ENCODE data around the gene BLID. TPM values are rescaled to one million over a fixed set of nuclear protein-coding genes. Genes with fewer than 3 reads are reported as not detected.

Gene BLID
- total RNA-seq, 1 donor from 2014 or later = 0.52 TPM

GRCh38 chr11:122141725-122142124 lies 25.7 kb upstream of the BLID start:
- Histone ChIP-seq H3K4me1 (ENCODE audit: control insufficient read depth in 3 of 3, insufficient read depth in 3 of 3, low read length in 3 of 3) (no peaks in the 10 kb centered on the region), H3K9me3 (ENCODE audit: control insufficient read depth in 3 of 3, low read length in 3 of 3) (no peaks in the 10 kb centered on the region), H3K27ac (ENCODE audit: low read depth, low read length) (no peak overlapping the region), H3K36me3 (ENCODE audit: control insufficient read depth in 3 of 3, insufficient read depth in 3 of 3, low read length in 3 of 3) (no peaks in the 10 kb centered on the region), H3K4me3 (ENCODE audit: low read length in 3 of 3) (no peak overlapping the region), H3K27me3 (ENCODE audit: control insufficient read depth in 3 of 3, insufficient read depth in 3 of 3, low read length in 3 of 3) (no peaks in the 10 kb centered on the region), H3K9ac (ENCODE audit: low read depth in 1 of 3, low read length in 3 of 3) (no peak overlapping the region)

- no peaks in the 10 kb centered on the region for H3K27me3 ChIP-seq (ENCODE audit: control insufficient read depth in 3 of 3, insufficient read depth in 3 of 3, low read length in 3 of 3)
- no peaks in the 10 kb centered on the region for H3K9me3 ChIP-seq (ENCODE audit: control insufficient read depth in 3 of 3, low read length in 3 of 3)
- H3K4me3 ChIP-seq (ENCODE audit: low read length in 3 of 3) = no peak overlapping the region
- H3K4me1 ChIP-seq (ENCODE audit: control insufficient read depth in 3 of 3, insufficient read depth in 3 of 3, low read length in 3 of 3) = no peaks in the 10 kb centered on the region
- H3K9ac ChIP-seq (ENCODE audit: low read depth in 1 of 3, low read length in 3 of 3) = no peak overlapping the region
- H3K36me3 ChIP-seq (ENCODE audit: control insufficient read depth in 3 of 3, insufficient read depth in 3 of 3, low read length in 3 of 3) = no peaks in the 10 kb centered on the region
- H3K27ac ChIP-seq (ENCODE audit: low read depth, low read length) = no peak overlapping the region
These were observed 24.5 kb upstream of the BLID start for GRCh38 chr11:122140500-122140899.

GRCh38 chr11:122139595-122139866 lies 23.5 kb upstream of the BLID start:
- H3K27me3 ChIP-seq (ENCODE audit: control insufficient read depth in 3 of 3, insufficient read depth in 3 of 3, low read length in 3 of 3) = no peaks in the 10 kb centered on the region
- H3K4me3 ChIP-seq (ENCODE audit: low read length in 3 of 3) = no peak overlapping the region
- no peak overlapping the region for H3K27ac ChIP-seq (ENCODE audit: low read depth, low read length)
- no peaks in the 10 kb centered on the region for H3K36me3 ChIP-seq (ENCODE audit: control insufficient read depth in 3 of 3, insufficient read depth in 3 of 3, low read length in 3 of 3)
- H3K4me1 ChIP-seq (ENCODE audit: control insufficient read depth in 3 of 3, insufficient read depth in 3 of 3, low read length in 3 of 3) = no peaks in the 10 kb centered on the region
- no peak overlapping the region for H3K9ac ChIP-seq (ENCODE audit: low read depth in 1 of 3, low read length in 3 of 3)
- no peaks in the 10 kb centered on the region for H3K9me3 ChIP-seq (ENCODE audit: control insufficient read depth in 3 of 3, low read length in 3 of 3)

GRCh38 chr11:122138744-122139594 lies 23.0 kb upstream of the BLID start:
- Histone ChIP-seq H3K4me3 (ENCODE audit: low read length in 3 of 3) (no peak overlapping the region), H3K4me1 (ENCODE audit: control insufficient read depth in 3 of 3, insufficient read depth in 3 of 3, low read length in 3 of 3) (no peaks in the 10 kb centered on the region), H3K9me3 (ENCODE audit: control insufficient read depth in 3 of 3, low read length in 3 of 3) (no peaks in the 10 kb centered on the region), H3K36me3 (ENCODE audit: control insufficient read depth in 3 of 3, insufficient read depth in 3 of 3, low read length in 3 of 3) (no peaks in the 10 kb centered on the region), H3K27me3 (ENCODE audit: control insufficient read depth in 3 of 3, insufficient read depth in 3 of 3, low read length in 3 of 3) (no peaks in the 10 kb centered on the region), H3K27ac (ENCODE audit: low read depth, low read length) (no peak overlapping the region), H3K9ac (ENCODE audit: low read depth in 1 of 3, low read length in 3 of 3) (no peak overlapping the region)

- H3K9ac ChIP-seq (ENCODE audit: low read depth in 1 of 3, low read length in 3 of 3) = no peak overlapping the region
- H3K4me3 ChIP-seq (ENCODE audit: low read length in 3 of 3) = no peak overlapping the region
- H3K9me3 ChIP-seq (ENCODE audit: control insufficient read depth in 3 of 3, low read length in 3 of 3) = no peaks in the 10 kb centered on the region
- no peaks in the 10 kb centered on the region for H3K36me3 ChIP-seq (ENCODE audit: control insufficient read depth in 3 of 3, insufficient read depth in 3 of 3, low read length in 3 of 3)
- no peaks in the 10 kb centered on the region for H3K27me3 ChIP-seq (ENCODE audit: control insufficient read depth in 3 of 3, insufficient read depth in 3 of 3, low read length in 3 of 3)
- no peaks in the 10 kb centered on the region for H3K4me1 ChIP-seq (ENCODE audit: control insufficient read depth in 3 of 3, insufficient read depth in 3 of 3, low read length in 3 of 3)
- H3K27ac ChIP-seq (ENCODE audit: low read depth, low read length) = no peak overlapping the region
These were observed 21.2 kb upstream of the BLID start for GRCh38 chr11:122137078-122137793.

- H3K4me1 ChIP-seq (ENCODE audit: control insufficient read depth in 3 of 3, insufficient read depth in 3 of 3, low read length in 3 of 3) = no peaks in the 10 kb centered on the region
- no peaks in the 10 kb centered on the region for H3K9me3 ChIP-seq (ENCODE audit: control insufficient read depth in 3 of 3, low read length in 3 of 3)
- no peak overlapping the region for H3K4me3 ChIP-seq (ENCODE audit: low read length in 3 of 3)
- H3K36me3 ChIP-seq (ENCODE audit: control insufficient read depth in 3 of 3, insufficient read depth in 3 of 3, low read length in 3 of 3) = no peaks in the 10 kb centered on the region
- H3K9ac ChIP-seq (ENCODE audit: low read depth in 1 of 3, low read length in 3 of 3) = no peak overlapping the region
- no peak overlapping the region for H3K27ac ChIP-seq (ENCODE audit: low read depth, low read length)
- no peaks in the 10 kb centered on the region for H3K27me3 ChIP-seq (ENCODE audit: control insufficient read depth in 3 of 3, insufficient read depth in 3 of 3, low read length in 3 of 3)
These were observed 15.1 kb upstream of the BLID start for GRCh38 chr11:122131126-122131525.

GRCh38 chr11:122128146-122128545 lies 12.1 kb upstream of the BLID start:
- H3K4me1 ChIP-seq (ENCODE audit: control insufficient read depth in 3 of 3, insufficient read depth in 3 of 3, low read length in 3 of 3) = no peaks in the 10 kb centered on the region
- H3K9ac ChIP-seq (ENCODE audit: low read depth in 1 of 3, low read length in 3 of 3) = no peak overlapping the region
- H3K27me3 ChIP-seq (ENCODE audit: control insufficient read depth in 3 of 3, insufficient read depth in 3 of 3, low read length in 3 of 3) = no peaks in the 10 kb centered on the region
- H3K27ac ChIP-seq (ENCODE audit: low read depth, low read length) = no peak overlapping the region
- H3K4me3 ChIP-seq (ENCODE audit: low read length in 3 of 3) = no peak overlapping the region
- no peaks in the 10 kb centered on the region for H3K9me3 ChIP-seq (ENCODE audit: control insufficient read depth in 3 of 3, low read length in 3 of 3)
- no peaks in the 10 kb centered on the region for H3K36me3 ChIP-seq (ENCODE audit: control insufficient read depth in 3 of 3, insufficient read depth in 3 of 3, low read length in 3 of 3)

GRCh38 chr11:122127020-122127419 lies 11.0 kb upstream of the BLID start:
- H3K36me3 ChIP-seq (ENCODE audit: control insufficient read depth in 3 of 3, insufficient read depth in 3 of 3, low read length in 3 of 3) = no peaks in the 10 kb centered on the region
- H3K4me3 ChIP-seq (ENCODE audit: low read length in 3 of 3) = no peak overlapping the region
- H3K9ac ChIP-seq (ENCODE audit: low read depth in 1 of 3, low read length in 3 of 3) = no peak overlapping the region
- H3K4me1 ChIP-seq (ENCODE audit: control insufficient read depth in 3 of 3, insufficient read depth in 3 of 3, low read length in 3 of 3) = no peaks in the 10 kb centered on the region
- no peaks in the 10 kb centered on the region for H3K27me3 ChIP-seq (ENCODE audit: control insufficient read depth in 3 of 3, insufficient read depth in 3 of 3, low read length in 3 of 3)
- H3K9me3 ChIP-seq (ENCODE audit: control insufficient read depth in 3 of 3, low read length in 3 of 3) = no peaks in the 10 kb centered on the region
- H3K27ac ChIP-seq (ENCODE audit: low read depth, low read length) = no peak overlapping the region

- H3K9ac ChIP-seq (ENCODE audit: low read depth in 1 of 3, low read length in 3 of 3) = no peak overlapping the region
- H3K27ac ChIP-seq (ENCODE audit: low read depth, low read length) = no peak overlapping the region
- no peaks in the 10 kb centered on the region for H3K9me3 ChIP-seq (ENCODE audit: control insufficient read depth in 3 of 3, low read length in 3 of 3)
- H3K4me3 ChIP-seq (ENCODE audit: low read length in 3 of 3) = no peak overlapping the region
- H3K4me1 ChIP-seq (ENCODE audit: control insufficient read depth in 3 of 3, insufficient read depth in 3 of 3, low read length in 3 of 3) = no peaks in the 10 kb centered on the region
- no peaks in the 10 kb centered on the region for H3K27me3 ChIP-seq (ENCODE audit: control insufficient read depth in 3 of 3, insufficient read depth in 3 of 3, low read length in 3 of 3)
- H3K36me3 ChIP-seq (ENCODE audit: control insufficient read depth in 3 of 3, insufficient read depth in 3 of 3, low read length in 3 of 3) = no peaks in the 10 kb centered on the region
These were observed 10.1 kb upstream of the BLID start for GRCh38 chr11:122126024-122126688.

GRCh38 chr11:122123263-122123929 lies 7.4 kb upstream of the BLID start:
- Histone ChIP-seq H3K27ac (ENCODE audit: low read depth, low read length) (no peak overlapping the region), H3K36me3 (ENCODE audit: control insufficient read depth in 3 of 3, insufficient read depth in 3 of 3, low read length in 3 of 3) (no peaks in the 10 kb centered on the region), H3K4me3 (ENCODE audit: low read length in 3 of 3) (no peak overlapping the region), H3K9ac (ENCODE audit: low read depth in 1 of 3, low read length in 3 of 3) (no peak overlapping the region), H3K27me3 (ENCODE audit: control insufficient read depth in 3 of 3, insufficient read depth in 3 of 3, low read length in 3 of 3) (no peaks in the 10 kb centered on the region), H3K4me1 (ENCODE audit: control insufficient read depth in 3 of 3, insufficient read depth in 3 of 3, low read length in 3 of 3) (no peaks in the 10 kb centered on the region), H3K9me3 (ENCODE audit: control insufficient read depth in 3 of 3, low read length in 3 of 3) (no peaks in the 10 kb centered on the region)

Measured in skeletal muscle tissue (tissue), 4 donors.